Immature natural killer cell (primary cell): ENCODE measurements around the gene EXOC3L4. TPM values are rescaled to one million over a fixed set of nuclear protein-coding genes. Genes with fewer than 3 reads are reported as not detected.

Experiments used
- DNase-seq, 3 donors: peaks; one replicate each; pipeline ENCODE4 v3.0.0; 2022; ENCODE audit warnings: mixed read lengths in 1 of 3
- H3K27ac Mint-ChIP-seq, 6 donors: one replicate each; pipeline ENCODE4 v1.8.0; 2020; ENCODE audit warnings: mixed read lengths in 6 of 6, mild to moderate bottlenecking in 5 of 6, inconsistent platforms in 4 of 6, moderate library complexity in 3 of 6
- H3K27me3 Mint-ChIP-seq, 3 donors: one replicate each; pipeline ENCODE4 v1.8.0; 2020 to 2021; ENCODE audit warnings: low read depth in 3 of 3, mild to moderate bottlenecking in 3 of 3, mixed read lengths in 3 of 3, moderate library complexity in 3 of 3, inconsistent platforms in 1 of 3
- H3K36me3 Mint-ChIP-seq, 3 donors: one replicate each; pipeline ENCODE4 v1.8.0; 2020; ENCODE audit warnings: mixed read lengths in 3 of 3, inconsistent platforms in 2 of 3, mild to moderate bottlenecking in 2 of 3
- H3K4me1 Mint-ChIP-seq, 2 donors: one replicate each; pipeline ENCODE4 v1.8.0; 2020; ENCODE audit warnings: inconsistent platforms in 2 of 2, mild to moderate bottlenecking in 2 of 2, mixed read lengths in 2 of 2, moderate library complexity in 1 of 2
- H3K4me3 Mint-ChIP-seq, 5 donors: one replicate each; pipeline ENCODE4 v1.8.0; 2020; ENCODE audit warnings: mild to moderate bottlenecking in 5 of 5, mixed read lengths in 5 of 5, inconsistent platforms in 3 of 5, moderate library complexity in 3 of 5
- H3K9me3 Mint-ChIP-seq, 6 donors: one replicate each; pipeline ENCODE4 v1.8.0; 2020; ENCODE audit warnings: mild to moderate bottlenecking in 6 of 6, mixed read lengths in 6 of 6, inconsistent platforms in 4 of 6, moderate library complexity in 3 of 6
- polyA plus RNA-seq, 3 donors: library from polyadenylated mRNA; unstranded; fragments of 300-500 nt; fragmentation: Illumina TruSeq; gene quantifications; one replicate each; pipeline ENCODE4 v1.2.3, GENCODE V29; 2021

The EXOC3L4 gene
- polyA plus RNA-seq, 3 donors from 2014 or later = not detected

GRCh38 chr14:103138301-103139131, 44.0 kb downstream of the EXOC3L4 start:
- no peak overlapping the region for H3K4me3 Mint-ChIP-seq
- no peaks in the 10 kb centered on the region for H3K9me3 Mint-ChIP-seq
- H3K4me1 Mint-ChIP-seq = peaks cover 0 to 10% of the 10 kb centered on the region in 2 donors
- peaks cover 2 to 8% (median 3%) of the 10 kb centered on the region in 3 donors for H3K27me3 Mint-ChIP-seq
- H3K36me3 Mint-ChIP-seq = no peaks in the 10 kb centered on the region
- no peak overlapping the region for H3K27ac Mint-ChIP-seq
- no peak for DNase-seq

GRCh38 chr14:103139132-103140025, 44.9 kb downstream of the EXOC3L4 start:
- Mint-ChIP-seq H3K4me1 (peaks cover 0 to 10% of the 10 kb centered on the region in 2 donors), H3K9me3 (no peaks in the 10 kb centered on the region), H3K27me3 (peaks cover 2 to 8% (median 3%) of the 10 kb centered on the region in 3 donors), H3K36me3 (no peaks in the 10 kb centered on the region), H3K27ac (no peak overlapping the region), H3K4me3 (no peak overlapping the region)
- DNase-seq = no peak

GRCh38 chr14:103140316-103141109, 46.0 kb downstream of the EXOC3L4 start:
- Mint-ChIP-seq H3K4me1 (peaks cover 0 to 10% of the 10 kb centered on the region in 2 donors), H3K4me3 (peak overlapping the region in 2 of 5 donors; percentile 30 to 40), H3K27ac (no peak overlapping the region), H3K27me3 (peaks cover 1 to 8% (median 2%) of the 10 kb centered on the region in 3 donors), H3K36me3 (no peaks in the 10 kb centered on the region), H3K9me3 (no peaks in the 10 kb centered on the region)
- peak; percentile 19 to 37 (median 21) for DNase-seq

GRCh38 chr14:103141117-103141796, 46.7 kb downstream of the EXOC3L4 start:
- H3K27ac Mint-ChIP-seq = no peak overlapping the region
- no peaks in the 10 kb centered on the region for H3K36me3 Mint-ChIP-seq
- H3K9me3 Mint-ChIP-seq = no peaks in the 10 kb centered on the region
- H3K4me3 Mint-ChIP-seq = no peak overlapping the region
- H3K27me3 Mint-ChIP-seq = peaks cover 1 to 8% (median 2%) of the 10 kb centered on the region in 3 donors
- no peak for DNase-seq
- peaks cover 0 to 10% of the 10 kb centered on the region in 2 donors for H3K4me1 Mint-ChIP-seq

DNA sequence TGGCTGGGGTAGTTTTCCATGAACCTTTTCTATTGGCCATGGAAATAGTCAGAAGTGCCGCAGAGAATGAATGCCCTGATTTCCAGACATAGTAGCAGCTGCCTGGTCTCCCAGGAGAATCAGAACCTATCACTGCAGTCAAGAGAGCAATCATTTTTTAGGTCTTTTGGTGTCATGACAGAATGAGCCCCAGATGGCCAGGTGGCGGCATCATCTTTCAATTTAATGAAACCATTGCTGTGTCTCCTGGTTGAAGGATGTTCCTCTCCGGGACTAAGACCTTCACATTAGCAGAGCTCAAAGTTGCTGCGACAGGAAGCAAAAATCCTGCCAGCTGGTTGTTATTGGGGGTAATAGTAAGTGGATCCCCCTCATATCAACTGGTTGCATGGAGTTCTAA, 47.5 kb downstream of the EXOC3L4 start:
- Mint-ChIP-seq H3K4me3 (no peak overlapping the region), H3K27me3 (peaks cover 1 to 8% (median 2%) of the 10 kb centered on the region in 3 donors), H3K9me3 (no peaks in the 10 kb centered on the region), H3K36me3 (no peaks in the 10 kb centered on the region), H3K27ac (no peak overlapping the region), H3K4me1 (peaks cover 0 to 10% of the 10 kb centered on the region in 2 donors)
- DNase-seq = no peak

GRCh38 chr14:103142721-103143302, 48.3 kb downstream of the EXOC3L4 start:
- no peaks in the 10 kb centered on the region for H3K9me3 Mint-ChIP-seq
- H3K36me3 Mint-ChIP-seq = no peaks in the 10 kb centered on the region
- H3K4me3 Mint-ChIP-seq = no peak overlapping the region
- H3K4me1 Mint-ChIP-seq = peaks cover 0 to 10% of the 10 kb centered on the region in 2 donors
- DNase-seq = no peak
- H3K27ac Mint-ChIP-seq = no peak overlapping the region
- peaks cover 1 to 6% (median 2%) of the 10 kb centered on the region in 3 donors for H3K27me3 Mint-ChIP-seq

GRCh38 chr14:103143506-103143905, 49.0 kb downstream of the EXOC3L4 start:
- no peaks in the 10 kb centered on the region for H3K36me3 Mint-ChIP-seq
- H3K9me3 Mint-ChIP-seq = no peaks in the 10 kb centered on the region
- H3K27me3 Mint-ChIP-seq = peaks cover 1 to 6% (median 2%) of the 10 kb centered on the region in 3 donors
- DNase-seq = no peak
- no peak overlapping the region for H3K4me3 Mint-ChIP-seq
- H3K27ac Mint-ChIP-seq = no peak overlapping the region
- peaks cover 0 to 10% of the 10 kb centered on the region in 2 donors for H3K4me1 Mint-ChIP-seq

DNA sequence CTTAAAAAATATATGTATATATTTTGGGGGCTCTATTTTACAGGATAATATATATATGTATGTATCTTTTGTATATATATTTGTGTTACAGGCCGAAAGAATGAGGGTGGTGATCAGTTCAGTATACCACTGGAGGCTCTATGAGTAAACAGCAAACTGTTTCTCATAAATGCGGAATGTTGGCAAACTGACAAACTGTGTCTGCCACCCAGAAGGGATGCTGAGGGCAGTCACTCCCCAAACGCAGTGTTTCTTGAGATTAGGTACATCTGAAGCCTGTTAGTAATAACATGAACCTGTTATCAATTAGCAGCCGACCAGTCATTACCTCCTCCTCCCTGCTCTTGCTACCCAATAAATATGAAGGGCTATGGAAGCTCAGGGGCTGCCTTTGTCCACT, 49.6 kb downstream of the EXOC3L4 start:
- Mint-ChIP-seq H3K36me3 (no peaks in the 10 kb centered on the region), H3K27ac (no peak overlapping the region), H3K9me3 (no peaks in the 10 kb centered on the region), H3K4me3 (no peak overlapping the region), H3K27me3 (peaks cover 1 to 6% (median 2%) of the 10 kb centered on the region in 3 donors), H3K4me1 (peaks cover 0 to 10% of the 10 kb centered on the region in 2 donors)
- no peak for DNase-seq

DNA sequence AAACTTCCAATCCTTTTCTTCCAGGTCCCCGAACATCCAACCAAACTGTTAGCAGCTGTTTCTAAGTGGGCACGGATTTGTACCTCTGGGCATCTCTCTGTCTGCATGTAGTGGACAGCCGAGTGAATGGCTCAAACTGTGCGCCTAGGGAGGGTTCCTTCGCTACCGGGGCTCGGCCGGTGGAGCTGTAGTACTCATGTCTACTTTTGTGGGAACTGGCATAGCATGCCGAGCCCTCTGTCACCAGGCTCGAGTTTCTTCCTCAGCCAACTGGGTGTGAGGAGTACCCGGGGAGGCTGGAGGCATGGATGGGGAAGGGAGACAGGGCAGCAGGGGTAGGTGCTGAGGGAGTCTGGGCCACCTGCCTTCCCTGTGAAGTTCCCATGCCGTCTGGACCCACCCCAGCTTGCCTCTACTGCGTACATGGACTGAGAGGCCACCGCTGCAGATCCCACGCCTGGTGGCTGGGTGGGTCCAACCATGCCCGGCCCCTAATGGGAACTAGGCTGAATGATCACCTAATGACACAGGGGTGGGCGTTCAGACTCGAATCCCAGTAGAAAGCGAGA, 51.7 kb downstream of the EXOC3L4 start:
- Mint-ChIP-seq H3K36me3 (no peaks in the 10 kb centered on the region), H3K27me3 (peaks cover 0 to 2% (median 1%) of the 10 kb centered on the region in 3 donors), H3K4me1 (peaks cover 0 to 4% of the 10 kb centered on the region in 2 donors)

GRCh38 chr14:103149351-103150237, 55.1 kb downstream of the EXOC3L4 start:
- Mint-ChIP-seq H3K27me3 (no peaks in the 10 kb centered on the region), H3K4me1 (no peaks in the 10 kb centered on the region), H3K9me3 (no peaks in the 10 kb centered on the region), H3K4me3 (no peak overlapping the region), H3K36me3 (no peaks in the 10 kb centered on the region), H3K27ac (no peak overlapping the region)
- DNase-seq = no peak

More for the DNA sequence above, 51.7 kb downstream of the EXOC3L4 start:
- H3K9me3 Mint-ChIP-seq = no peaks in the 10 kb centered on the region
- H3K27ac Mint-ChIP-seq = no peak overlapping the region
- DNase-seq = no peak
- H3K4me3 Mint-ChIP-seq = no peak overlapping the region

- Mint-ChIP-seq H3K27me3 (no peaks in the 10 kb centered on the region), H3K36me3 (no peaks in the 10 kb centered on the region), H3K4me1 (no peaks in the 10 kb centered on the region), H3K4me3 (no peak overlapping the region), H3K9me3 (no peaks in the 10 kb centered on the region), H3K27ac (no peak overlapping the region)
- no peak for DNase-seq
Measured at GRCh38 chr14:103151270-103151945, 56.9 kb downstream of the EXOC3L4 start.
